Transverse colon (tissue), 4 donors: ENCODE results near the gene SHC1. TPM values are rescaled to one million over a fixed set of nuclear protein-coding genes. Genes with fewer than 3 reads are reported as not detected.
A peak's percentile ranks its signal among the peaks of the same experiment; 100 is the strongest.

Experiments
- DNase-seq: peaks from one replicate; pipeline ENCODE4 v3.0.0-alpha.2; 2019
- H3K27ac ChIP-seq, 4 donors: fragments of 200-600 bp; sonication (generic); 2 replicates each; pipeline ENCODE4 v1.5.1; 2016 to 2018; ENCODE audit warnings: inconsistent platforms in 4 of 4
- H3K27me3 ChIP-seq: fragments of 200-600 bp; sonication (generic); 2 replicates; pipeline ENCODE4 v1.5.1; 2017; ENCODE audit warnings: inconsistent platforms
- H3K36me3 ChIP-seq, 4 donors: fragments of 200-600 bp; sonication (generic); 2 replicates each; pipeline ENCODE4 v1.5.1; 2017 to 2019; ENCODE audit warnings: inconsistent platforms in 4 of 4
- H3K4me1 ChIP-seq, 4 donors: fragments of 200-600 bp; sonication (generic); 2 replicates each; pipeline ENCODE4 v1.5.1; 2017 to 2020; ENCODE audit warnings: inconsistent platforms in 4 of 4
- H3K4me3 ChIP-seq, 4 donors: fragments of 200-600 bp; sonication (generic); 1 replicate in 1 of 4; 2 replicates in 3 of 4; pipeline versions ENCODE4 v1.5.1 to v1.6.1; 2017 to 2019; ENCODE audit warnings: inconsistent platforms in 4 of 4
- H3K9me3 ChIP-seq, 2 donors: fragments of 200-600 bp; sonication (generic); 2 replicates each; pipeline ENCODE4 v1.5.1; 2017 to 2019; ENCODE audit warnings: inconsistent platforms in 2 of 2
- EP300 ChIP-seq: sonication (generic); formaldehyde crosslinking; IDR thresholded peaks from one replicate; pipeline ENCODE4 v1.6.1; 2017; ENCODE audit warnings: antibody characterized with exemption, low read depth
- POLR2A ChIP-seq: fragments of 450-650 bp; IDR thresholded peaks from one replicate; pipeline ENCODE4 v1.6.1; 2016; ENCODE audit warnings: antibody characterized with exemption, mild to moderate bottlenecking, moderate library complexity
- POLR2AphosphoS5 ChIP-seq, 3 donors: sonication (generic); formaldehyde crosslinking; IDR thresholded peaks; one replicate each; pipeline ENCODE4 v1.6.1; 2016; ENCODE audit warnings: antibody characterized with exemption in 3 of 3
- WGBS, 2 donors: methylation state at CpG; one replicate each; pipeline ENCODE4 v1.1.5; 2018; ENCODE audit warnings: low coverage in 1 of 2; 5-methylcytosine and 5-hydroxymethylcytosine counted together
- in situ Hi-C, 4 donors: fragments of 200-750 bp; cut with MboI; loops; one replicate each; pipeline versions ENCODE4 v1.15.0 to v1.15.1; 2017; ENCODE audit warnings: low sequenced_read_pairs in 3 of 4, low pct_ligation_motif_present in 1 of 4, low pct_unique_long_range_greater_than_20kb in 1 of 4
- intact Hi-C: fragments of 100-400 bp; cut with DNase I; formaldehyde crosslinking; loops from one replicate; pipeline ENCODE4 v1.15.1; 2023; ENCODE audit warnings: low total_unique reads
- total RNA-seq, 4 donors: library from RNA; depleted of rRNA; stranded (reverse); fragments of >200 nt; gene quantifications; one replicate each; pipeline ENCODE4 v1.1.0, GENCODE V29; 2016
- TF ChIP-seq, protein P1 (sequence below), 5 experiments: fragments of 200-600 bp in 3 of 5; fragments of 450-650 bp in 2 of 5; sonication (generic) in 3 of 5; IDR thresholded peaks; 1 replicate in 2 of 5; 2 replicates in 3 of 5; pipeline ENCODE4 v1.5.1; 2016 to 2017; ENCODE audit warnings: antibody characterized with exemption in 5 of 5, inconsistent platforms in 3 of 5, mild to moderate bottlenecking in 2 of 5, moderate library complexity in 1 of 5

SHC1 gene
- total RNA-seq, 4 donors from 2014 or later = 71.1 to 149 (median 92.0) TPM

DNA sequence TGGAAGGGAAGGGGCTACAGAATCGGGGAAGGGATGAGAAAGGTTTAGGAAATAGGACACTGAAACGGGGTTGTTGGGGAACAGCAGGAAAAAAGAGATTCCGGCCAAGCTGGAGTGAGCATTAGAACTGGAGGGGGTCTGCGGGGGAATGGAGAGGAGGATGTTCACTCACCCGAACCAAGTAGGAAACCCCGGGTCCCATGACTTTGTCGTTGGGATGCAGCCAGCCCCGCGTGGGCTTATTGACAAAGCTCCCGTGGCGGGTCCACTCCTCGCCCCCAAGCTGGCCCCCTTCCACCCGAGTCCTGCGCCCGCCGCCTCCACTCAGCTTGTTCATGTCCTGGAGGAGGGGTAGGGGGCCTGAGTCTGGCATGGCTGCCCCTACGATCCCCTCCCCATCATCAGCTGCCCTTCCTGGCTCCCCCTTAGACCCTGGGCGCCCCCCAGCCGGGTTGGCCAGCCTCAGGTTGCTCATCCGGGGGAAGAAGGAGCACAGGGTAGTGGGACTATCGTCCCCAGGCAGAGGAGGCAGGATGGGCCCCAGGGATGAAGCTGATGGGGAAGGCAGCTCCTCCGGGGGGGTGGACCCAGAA is 591 bp downstream of the SHC1 start:
- WGBS, 2 donors = 43 to 54% methylated on average over 9 to 21 of the region's 22 CpGs
- Histone ChIP-seq H3K27me3 (no peaks in the 10 kb centered on the region), H3K4me3 (peak overlapping the region; percentile 20 to 46 (median 26)), H3K27ac (peak overlapping the region; percentile 97 to 99 (median 99)), H3K4me1 (peaks cover 29 to 51% (median 44%) of the 10 kb centered on the region in 4 donors), H3K9me3 (no peaks in the 10 kb centered on the region), H3K36me3 (peaks cover 0 to 24% (median 5%) of the 10 kb centered on the region in 4 donors)
- in situ Hi-C loops = loop anchor here in 3 of 4 donors (25.0 kb wide), 1 partner anchor 92 kb away; the partner anchor contains the start of genes ADAM15 (in 3 of the 3) and EFNA4 (in 3 of the 3)
- intact Hi-C loops = loop anchor here (5.0 kb wide), 1 partner anchor 32 kb away; the partner anchor contains the start of gene ZBTB7B
- TF ChIP-seq POLR2A = no peak
- TF ChIP-seq EP300 = no peak
- TF ChIP-seq, protein P1, sequence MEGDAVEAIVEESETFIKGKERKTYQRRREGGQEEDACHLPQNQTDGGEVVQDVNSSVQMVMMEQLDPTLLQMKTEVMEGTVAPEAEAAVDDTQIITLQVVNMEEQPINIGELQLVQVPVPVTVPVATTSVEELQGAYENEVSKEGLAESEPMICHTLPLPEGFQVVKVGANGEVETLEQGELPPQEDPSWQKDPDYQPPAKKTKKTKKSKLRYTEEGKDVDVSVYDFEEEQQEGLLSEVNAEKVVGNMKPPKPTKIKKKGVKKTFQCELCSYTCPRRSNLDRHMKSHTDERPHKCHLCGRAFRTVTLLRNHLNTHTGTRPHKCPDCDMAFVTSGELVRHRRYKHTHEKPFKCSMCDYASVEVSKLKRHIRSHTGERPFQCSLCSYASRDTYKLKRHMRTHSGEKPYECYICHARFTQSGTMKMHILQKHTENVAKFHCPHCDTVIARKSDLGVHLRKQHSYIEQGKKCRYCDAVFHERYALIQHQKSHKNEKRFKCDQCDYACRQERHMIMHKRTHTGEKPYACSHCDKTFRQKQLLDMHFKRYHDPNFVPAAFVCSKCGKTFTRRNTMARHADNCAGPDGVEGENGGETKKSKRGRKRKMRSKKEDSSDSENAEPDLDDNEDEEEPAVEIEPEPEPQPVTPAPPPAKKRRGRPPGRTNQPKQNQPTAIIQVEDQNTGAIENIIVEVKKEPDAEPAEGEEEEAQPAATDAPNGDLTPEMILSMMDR (IDR thresholded peaks at IDR 0.05) = no peak
- DNase-seq = no peak

DNA sequence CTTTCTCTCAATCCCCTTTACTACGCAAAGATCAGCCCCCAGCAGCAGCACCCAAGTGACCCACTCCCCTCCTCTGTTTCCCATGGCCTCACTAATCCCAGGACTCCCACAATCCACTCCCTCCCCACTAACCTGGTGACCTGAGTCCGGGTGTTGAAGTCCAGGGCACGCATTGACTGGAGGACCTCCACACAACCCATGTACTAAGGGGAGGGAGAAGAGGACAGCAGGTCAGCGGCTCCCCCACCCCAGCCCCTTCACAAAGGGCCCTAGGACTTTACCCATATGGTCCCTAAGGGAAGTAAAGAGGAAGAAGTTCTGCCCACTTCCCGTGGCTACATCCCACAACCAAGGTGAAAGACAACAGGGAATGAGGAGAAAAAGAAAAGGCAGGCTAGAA is 1.3 kb downstream of the SHC1 start:
- intact Hi-C loops = loop anchor here (5.0 kb wide), 1 partner anchor 33 kb away; the partner anchor contains the start of gene ZBTB7B
- WGBS, 2 donors = 70 to 83% methylated on average over 2 to 5 of the region's 5 CpGs

DNA sequence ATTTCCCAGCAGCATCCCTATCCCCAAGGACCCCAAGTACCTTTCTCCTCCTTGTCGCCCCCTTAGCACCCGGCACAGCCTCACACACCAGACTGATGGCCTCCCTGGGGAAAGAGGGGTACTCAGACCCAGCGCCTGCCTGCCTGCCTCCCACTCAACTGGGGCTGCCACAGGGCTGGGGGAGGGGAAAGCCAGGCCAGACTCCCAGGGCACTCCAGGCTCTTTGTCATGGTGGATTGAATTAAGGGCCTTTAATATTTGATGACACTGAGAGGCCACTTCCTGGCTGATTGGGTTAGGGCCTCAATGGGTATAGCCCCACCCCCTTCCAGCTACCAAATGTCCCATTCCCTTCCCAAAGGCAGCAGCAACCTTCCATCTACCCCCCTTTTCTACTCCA is 1.8 kb downstream of the SHC1 start:
- Histone ChIP-seq H3K27ac (peak overlapping the region; percentile 97 to 99 (median 99)), H3K9me3 (no peaks in the 10 kb centered on the region), H3K4me3 (no peak overlapping the region), H3K4me1 (peaks cover 29 to 51% (median 44%) of the 10 kb centered on the region in 4 donors), H3K36me3 (peaks cover 0 to 32% (median 10%) of the 10 kb centered on the region in 4 donors), H3K27me3 (no peaks in the 10 kb centered on the region)
- DNase-seq = no peak
- intact Hi-C loops (loop anchor here (5.0 kb wide), 1 partner anchor 34 kb away; the partner anchor contains the start of gene ZBTB7B), in situ Hi-C loops (loop anchor here in 3 of 4 donors (25.0 kb wide), 1 partner anchor 94 kb away; the partner anchor contains the start of genes ADAM15 (in 3 of the 3) and EFNA4 (in 3 of the 3))
- TF ChIP-seq EP300 = no peak
- TF ChIP-seq, protein P1 (IDR thresholded peaks at IDR 0.05) = no peak
- TF ChIP-seq POLR2AphosphoS5 (IDR thresholded peaks at IDR 0.05) = no peak
- no peak for TF ChIP-seq POLR2A
- 89% methylated on average over 3 of the region's 3 CpGs; no CpG with 5 or more reads in 1 of the 2 donors for WGBS, 2 donors

More for the DNA sequence above, 1.3 kb downstream of the SHC1 start:
- DNase-seq = no peak
- TF ChIP-seq POLR2A (no peak), EP300 (no peak), POLR2AphosphoS5 (IDR thresholded peaks at IDR 0.05) (no peak)
- TF ChIP-seq, protein P1 (IDR thresholded peaks at IDR 0.05) = no peak
- peak overlapping the region in 1 of 4 donors; percentile 46 for H3K4me3 ChIP-seq
- in situ Hi-C loops = loop anchor here in 3 of 4 donors (25.0 kb wide), 1 partner anchor 93 kb away; the partner anchor contains the start of genes ADAM15 (in 3 of the 3) and EFNA4 (in 3 of the 3)
- peak overlapping the region; percentile 97 to 99 (median 99) for H3K27ac ChIP-seq
- H3K9me3 ChIP-seq = no peaks in the 10 kb centered on the region
- peaks cover 29 to 51% (median 44%) of the 10 kb centered on the region in 4 donors for H3K4me1 ChIP-seq
- H3K27me3 ChIP-seq = no peaks in the 10 kb centered on the region
- H3K36me3 ChIP-seq = peaks cover 0 to 29% (median 7%) of the 10 kb centered on the region in 4 donors

DNA sequence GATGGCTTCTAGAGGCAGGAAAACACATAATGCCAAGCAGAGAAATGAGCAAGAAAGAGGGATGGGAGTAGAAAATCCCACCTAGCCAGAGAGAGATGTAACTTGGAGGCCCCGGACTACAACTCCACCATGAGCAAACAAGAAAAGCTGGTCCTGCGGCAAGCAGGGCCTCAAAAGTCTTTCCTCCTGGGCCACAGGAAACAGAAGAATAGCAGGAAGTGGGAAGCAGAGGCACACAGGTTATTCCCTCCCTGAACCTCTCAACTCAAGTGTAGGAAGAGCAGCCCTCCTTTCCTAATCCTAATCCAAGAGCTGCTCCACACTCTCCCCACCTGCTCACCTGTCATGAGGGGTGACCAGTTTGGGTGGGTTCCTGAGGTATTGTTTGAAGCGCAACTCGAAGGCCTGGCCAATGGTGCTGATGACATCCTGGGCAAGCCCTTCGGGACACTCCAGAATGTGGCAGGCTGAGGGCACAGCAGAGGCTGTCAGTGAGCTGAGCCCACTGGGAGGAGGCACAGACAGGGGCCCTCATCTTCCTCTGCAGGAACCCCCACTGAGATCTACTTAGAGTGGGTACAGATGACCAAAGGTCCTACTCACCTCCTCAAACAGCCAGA is 3.1 kb downstream of the SHC1 start:
- 33 to 82% methylated on average over 1 to 5 of the region's 5 CpGs for WGBS, 2 donors
- Histone ChIP-seq H3K27me3 (no peaks in the 10 kb centered on the region), H3K27ac (peak overlapping the region in 1 of 4 donors; percentile 7), H3K4me1 (peaks cover 28 to 53% (median 43%) of the 10 kb centered on the region in 4 donors), H3K4me3 (no peak overlapping the region), H3K9me3 (no peaks in the 10 kb centered on the region), H3K36me3 (peaks cover 0 to 32% (median 12%) of the 10 kb centered on the region in 4 donors)
- DNase-seq = no peak
- in situ Hi-C loops (loop anchor here in 3 of 4 donors (25.0 kb wide), 1 partner anchor 95 kb away; the partner anchor contains the start of genes ADAM15 (in 3 of the 3) and EFNA4 (in 3 of the 3)), intact Hi-C loops (loop anchor here (5.0 kb wide), 1 partner anchor 35 kb away; the partner anchor contains the start of gene ZBTB7B)
- no peak for TF ChIP-seq EP300
- TF ChIP-seq, protein P1 (IDR thresholded peaks at IDR 0.05) = no peak
